Loucy (cell line): Measurements from ENCODE around the gene CYP4F11.

Experiments
- EZH2phosphoT487 ChIP-seq: fragments of 200-600 bp; IDR thresholded peaks from 2 replicates; pipeline ENCODE4 v1.6.1; 2018; ENCODE audit warnings: antibody characterized with exemption, mild to moderate bottlenecking, moderate library complexity, borderline replicate concordance
- TF ChIP-seq, protein P1 (sequence below): fragments of 200-600 bp; sonication (generic); conservative IDR thresholded peaks from 2 replicates; pipeline ENCODE4 v1.5.1; 2014; ENCODE audit warnings: mild to moderate bottlenecking, antibody characterized with exemption, low read length

DNA sequence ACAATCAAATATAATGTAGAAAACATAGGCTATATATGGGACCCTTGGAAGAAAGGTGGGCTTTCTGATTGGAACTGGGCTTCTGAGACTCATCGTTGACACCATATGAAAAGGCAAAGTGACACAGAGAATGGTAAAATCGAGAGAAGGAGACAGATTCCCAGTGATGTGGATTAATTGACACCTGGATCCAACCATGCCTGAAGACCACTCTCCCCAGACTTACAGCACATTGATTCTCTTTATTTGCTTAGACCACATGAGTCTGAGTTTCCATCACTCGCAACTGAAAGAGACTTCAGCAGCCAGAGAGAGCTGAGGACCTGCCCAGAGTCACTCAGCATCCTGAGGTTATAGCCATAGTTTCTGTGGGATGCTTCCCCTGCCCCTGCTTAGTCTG, 6.0 kb downstream of the CYP4F11 start:
- TF ChIP-seq, protein P1, sequence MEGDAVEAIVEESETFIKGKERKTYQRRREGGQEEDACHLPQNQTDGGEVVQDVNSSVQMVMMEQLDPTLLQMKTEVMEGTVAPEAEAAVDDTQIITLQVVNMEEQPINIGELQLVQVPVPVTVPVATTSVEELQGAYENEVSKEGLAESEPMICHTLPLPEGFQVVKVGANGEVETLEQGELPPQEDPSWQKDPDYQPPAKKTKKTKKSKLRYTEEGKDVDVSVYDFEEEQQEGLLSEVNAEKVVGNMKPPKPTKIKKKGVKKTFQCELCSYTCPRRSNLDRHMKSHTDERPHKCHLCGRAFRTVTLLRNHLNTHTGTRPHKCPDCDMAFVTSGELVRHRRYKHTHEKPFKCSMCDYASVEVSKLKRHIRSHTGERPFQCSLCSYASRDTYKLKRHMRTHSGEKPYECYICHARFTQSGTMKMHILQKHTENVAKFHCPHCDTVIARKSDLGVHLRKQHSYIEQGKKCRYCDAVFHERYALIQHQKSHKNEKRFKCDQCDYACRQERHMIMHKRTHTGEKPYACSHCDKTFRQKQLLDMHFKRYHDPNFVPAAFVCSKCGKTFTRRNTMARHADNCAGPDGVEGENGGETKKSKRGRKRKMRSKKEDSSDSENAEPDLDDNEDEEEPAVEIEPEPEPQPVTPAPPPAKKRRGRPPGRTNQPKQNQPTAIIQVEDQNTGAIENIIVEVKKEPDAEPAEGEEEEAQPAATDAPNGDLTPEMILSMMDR: no peak
- TF ChIP-seq EZH2phosphoT487: no peak
